GM10266 (cell line): Measurements from ENCODE around the gene PDE7B.

Experiments
- DNase-seq: peaks from one replicate; pipeline ENCODE4 v3.0.0; 2012; ENCODE audit errors: extremely low spot score
- CTCF ChIP-seq: IDR thresholded peaks from 2 replicates; pipeline ENCODE4 v1.5.1; 2012; ENCODE audit warnings: mild to moderate bottlenecking, low read depth; ENCODE audit not compliant: control insufficient read depth, insufficient read depth; ENCODE audit errors: missing control alignments

Gene PDE7B

GRCh38 chr6:135992739-135993138 is 141.2 kb downstream of the PDE7B start:
- no peak for TF ChIP-seq CTCF

GRCh38 chr6:135993361-135993760 is 141.9 kb downstream of the PDE7B start:
- no peak for DNase-seq
- no peak for TF ChIP-seq CTCF

More at GRCh38 chr6:135992739-135993138, 141.2 kb downstream of the PDE7B start:
- DNase-seq, result no peak

- no peak for TF ChIP-seq CTCF
- no peak for DNase-seq
Measured at GRCh38 chr6:135994857-135995544, 143.5 kb downstream of the PDE7B start.

- TF ChIP-seq CTCF, result no peak
- DNase-seq, result no peak
Measured at GRCh38 chr6:135995545-135995898, 144.0 kb downstream of the PDE7B start.

- no peak for DNase-seq
- no peak for TF ChIP-seq CTCF
Measured at GRCh38 chr6:135996668-135997067, 145.2 kb downstream of the PDE7B start.

- no peak for DNase-seq
- no peak for TF ChIP-seq CTCF
Measured at GRCh38 chr6:135999393-135999792, 147.9 kb downstream of the PDE7B start.

- TF ChIP-seq CTCF, result no peak
- no peak for DNase-seq
Measured at GRCh38 chr6:136007345-136007744, 155.8 kb downstream of the PDE7B start.
